ENCODE data around the gene NR1D1.
"Not testable (repeated sequence)": the region's sequence is repeated elsewhere in the genome, so short reads cannot be mapped to it uniquely, and the experiment has no call there.

Gene NR1D1

GRCh38 chr17:40100419-40100668 lies at the start of gene NR1D1:
NR1D1 (minus strand) TSS chr17:40100589; CDS start chr17:40100094, 495 bp downstream.
- DNase-seq = no peak

- no peak for DNase-seq
Measured at GRCh38 chr17:40148527-40148926, 48.1 kb upstream of the NR1D1 start.

GRCh38 chr17:40145476-40145875 lies 45.1 kb upstream of the NR1D1 start:
- DNase-seq = no peak

GRCh38 chr17:40143166-40143565 lies 42.8 kb upstream of the NR1D1 start:
- DNase-seq = not testable (repeated sequence)

GRCh38 chr17:40139566-40140058 lies 39.2 kb upstream of the NR1D1 start:
- DNase-seq = no peak

GRCh38 chr17:40135817-40136216 lies 35.4 kb upstream of the NR1D1 start:
- no peak for DNase-seq

- DNase-seq = no peak
Measured at GRCh38 chr17:40134184-40134583, 33.8 kb upstream of the NR1D1 start.

GRCh38 chr17:40130352-40131042 lies 30.1 kb upstream of the NR1D1 start:
- DNase-seq = no peak

GRCh38 chr17:40129498-40129897 lies 29.1 kb upstream of the NR1D1 start:
- DNase-seq = no peak

GRCh38 chr17:40124279-40125141 lies 24.1 kb upstream of the NR1D1 start:
- DNase-seq = no peak

- DNase-seq = no peak
Measured at GRCh38 chr17:40123811-40124114, 23.4 kb upstream of the NR1D1 start.

- DNase-seq = peak; percentile 29 to 54
Measured at GRCh38 chr17:40122999-40123810, 22.8 kb upstream of the NR1D1 start.

- DNase-seq = peak in 1 of 2 experiments; percentile 40
Measured at GRCh38 chr17:40122136-40122998, 22.0 kb upstream of the NR1D1 start.

GRCh38 chr17:40121181-40122135 lies 21.1 kb upstream of the NR1D1 start, which contains the start of gene MSL1:
MSL1 (plus strand) TSS chr17:40121971; CDS start chr17:40122613, 642 bp downstream.
- DNase-seq = peak; percentile 19 to 62

GRCh38 chr17:40115101-40115436 lies 14.7 kb upstream of the NR1D1 start:
- no peak for DNase-seq

- DNase-seq = no peak
Measured at GRCh38 chr17:40113907-40114245, 13.5 kb upstream of the NR1D1 start.

GRCh38 chr17:40113110-40113906 lies 12.9 kb upstream of the NR1D1 start:
- peak; percentile 94 to 95 for DNase-seq

GRCh38 chr17:40112718-40113109 lies 12.3 kb upstream of the NR1D1 start:
- peak; percentile 72 for DNase-seq

- DNase-seq = no peak
Measured at GRCh38 chr17:40112191-40112711, 11.9 kb upstream of the NR1D1 start.

Data from NCI-H446 (cell line).